ENCODE results near the gene ITPKC. TPM values are rescaled to one million over a fixed set of nuclear protein-coding genes. Genes with fewer than 3 reads are reported as not detected.
"Not testable (repeated sequence)": the region's sequence is repeated elsewhere in the genome, so short reads cannot be mapped to it uniquely, and the experiment has no call there.

The ITPKC gene
- total and polyA plus RNA-seq, 11 donors: 6.9 to 27.3 (median 9.1) TPM

- Histone ChIP-seq H3K27ac (no peak overlapping the region), H3K36me3 (peaks cover 0 to 48% (median 12%) of the 10 kb centered on the region in 9 donors), H3K4me1 (peaks cover 0 to 10% (median 6%) of the 10 kb centered on the region in 12 donors), H3K27me3 (no peaks in the 10 kb centered on the region), H3K9me3 (no peaks in the 10 kb centered on the region), H3K4me3 (no peak overlapping the region)
- TF ChIP-seq CTCF (IDR thresholded peaks at IDR 0.05): no peak
- TF ChIP-seq POLR2A (IDR thresholded peaks at IDR 0.05): no peak
- no peak for DNase-seq
- intact Hi-C loops (cut with DNase I): no loop called here
- 90 to 96% (median 92%) methylated on average over 11 to 14 of the region's 14 CpGs for WGBS, 4 donors
- ATAC-seq: no peak
Measured at GRCh38 chr19:40783711-40784110, 66.8 kb downstream of the ITPKC start.

- ATAC-seq; DNase-seq; intact Hi-C loops (cut with DNase I); H3K4me3 ChIP-seq; H3K27me3 ChIP-seq; H3K4me1 ChIP-seq; H3K27ac ChIP-seq; H3K9me3 ChIP-seq: not testable (repeated sequence)
- 94 to 100% (median 97%) methylated on average over 1 to 2 of the region's 2 CpGs for WGBS, 4 donors
- peaks cover 0 to 52% (median 12%) of the 10 kb centered on the region in 9 donors for H3K36me3 ChIP-seq
Measured at GRCh38 chr19:40784146-40784545, 67.2 kb downstream of the ITPKC start.

GRCh38 chr19:40785526-40785925 is 68.6 kb downstream of the ITPKC start:
- Histone ChIP-seq H3K4me3 (no peak overlapping the region), H3K4me1 (no peaks in the 10 kb centered on the region), H3K9me3 (no peaks in the 10 kb centered on the region), H3K27me3 (no peaks in the 10 kb centered on the region), H3K36me3 (peaks cover 0 to 52% (median 15%) of the 10 kb centered on the region in 9 donors), H3K27ac (no peak overlapping the region)
- DNase-seq (no peak), ATAC-seq (no peak)
- 59 to 100% (median 71%) methylated on average over 1 of the region's 1 CpG for WGBS, 4 donors
- intact Hi-C loops (cut with DNase I): no loop called here
- TF ChIP-seq POLR2A (IDR thresholded peaks at IDR 0.05): no peak
- no peak for TF ChIP-seq CTCF (IDR thresholded peaks at IDR 0.05)

GRCh38 chr19:40786060-40787037 is 69.4 kb downstream of the ITPKC start:
- WGBS, 4 donors: 91 to 95% (median 92%) methylated on average over 25 of the region's 25 CpGs
- ATAC-seq: peak in 1 of 4 donors; percentile 27

More at GRCh38 chr19:40786060-40787037, 69.4 kb downstream of the ITPKC start:
- no peaks in the 10 kb centered on the region for H3K27me3 ChIP-seq
- peak in 1 of 5 donors; percentile 58 for DNase-seq
- H3K27ac ChIP-seq: no peak overlapping the region
- no peak for TF ChIP-seq POLR2A (IDR thresholded peaks at IDR 0.05)
- TF ChIP-seq CTCF (IDR thresholded peaks at IDR 0.05): no peak
- intact Hi-C loops (cut with DNase I): no loop called here
- H3K36me3 ChIP-seq: peaks cover 0 to 59% (median 19%) of the 10 kb centered on the region in 9 donors
- no peaks in the 10 kb centered on the region for H3K4me1 ChIP-seq
- no peaks in the 10 kb centered on the region for H3K9me3 ChIP-seq
- H3K4me3 ChIP-seq: no peak overlapping the region

Other genes with a start within 250 kb of the ITPKC start
- gene SHKBP1, start 140.2 kb upstream of the ITPKC start, total RNA-seq: 10 to 100 TPM; 16.4 to 52.8 (median 18.4) TPM
- 10 to 100 TPM; 23.2 to 37.0 TPM for gene SHKBP1, start 140.2 kb upstream of the ITPKC start, polyA plus RNA-seq
- gene LTBP4, start 115.7 kb upstream of the ITPKC start, total RNA-seq: 100 to 1,000 TPM; 101 to 319 (median 212) TPM
- gene LTBP4, start 115.7 kb upstream of the ITPKC start, polyA plus RNA-seq: 100 to 1,000 TPM in 1 of 2 donors, 10 to 100 TPM in 1; 95.0 to 121 TPM
- gene NUMBL, start 26.5 kb upstream of the ITPKC start, total RNA-seq: 10 to 100 TPM in 5 of 9 donors, 1 to 10 TPM in 4; 7.3 to 29.1 (median 10.6) TPM
- gene NUMBL, start 26.5 kb upstream of the ITPKC start, polyA plus RNA-seq: 10 to 100 TPM in 1 of 2 donors, 1 to 10 TPM in 1; 8.4 to 11.7 TPM
- 10 to 100 TPM; 18.2 to 49.7 (median 27.8) TPM for gene COQ8B, start 226 bp upstream of the ITPKC start, total RNA-seq
- gene COQ8B, start 226 bp upstream of the ITPKC start, polyA plus RNA-seq: 10 to 100 TPM; 25.1 to 38.3 TPM
- gene ACTMAP, start 33.4 kb downstream of the ITPKC start, total RNA-seq: 10 to 100 TPM in 3 of 9 donors, 1 to 10 TPM in 6; 4.2 to 11.1 (median 8.6) TPM
- 1 to 10 TPM; 4.5 to 7.7 TPM for gene ACTMAP, start 33.4 kb downstream of the ITPKC start, polyA plus RNA-seq
- gene SNRPA, start 34.1 kb downstream of the ITPKC start, total RNA-seq: 10 to 100 TPM; 22.5 to 50.2 (median 31.6) TPM
- 10 to 100 TPM; 23.5 to 32.3 TPM for gene SNRPA, start 34.1 kb downstream of the ITPKC start, polyA plus RNA-seq
- gene MIA, start 58.4 kb downstream of the ITPKC start, total RNA-seq: 1 to 10 TPM in 2 of 9 donors, under 1 TPM in 2, not detected in 5; 0.72 to 3.0 (median 0.99) TPM
- 1 to 10 TPM in 1 of 2 donors, under 1 TPM in 1; 0.99 to 1.0 TPM for gene MIA, start 58.4 kb downstream of the ITPKC start, polyA plus RNA-seq
- 10 to 100 TPM; 12.3 to 31.3 (median 15.0) TPM for gene RAB4B, start 61.1 kb downstream of the ITPKC start, total RNA-seq
- 10 to 100 TPM; 23.7 to 50.1 TPM for gene RAB4B, start 61.1 kb downstream of the ITPKC start, polyA plus RNA-seq
- 10 to 100 TPM; 38.1 to 85.1 (median 49.2) TPM for gene EGLN2, start 82.1 kb downstream of the ITPKC start, total RNA-seq
- 10 to 100 TPM; 53.5 to 91.8 TPM for gene EGLN2, start 82.1 kb downstream of the ITPKC start, polyA plus RNA-seq
- gene CYP2A6, start 133.3 kb downstream of the ITPKC start, total RNA-seq: under 1 TPM in 1 of 9 donors, not detected in 8; 0.16 TPM
- not detected for gene CYP2A6, start 133.3 kb downstream of the ITPKC start, polyA plus RNA-seq
- not detected for gene CYP2A7, start 165.1 kb downstream of the ITPKC start, total RNA-seq
- not detected for gene CYP2A7, start 165.1 kb downstream of the ITPKC start, polyA plus RNA-seq